ENCODE results near the gene KASH5. TPM values are rescaled to one million over a fixed set of nuclear protein-coding genes. Genes with fewer than 3 reads are reported as not detected.

Gene KASH5
- total and polyA plus RNA-seq, 2 experiments from 2014 or later: 0.44 TPM; not detected in 1

GRCh38 chr19:49442354-49442753 lies 54.3 kb downstream of the KASH5 start:
- peaks cover 72% of the 10 kb centered on the region for H3K27me3 Mint-ChIP-seq (ENCODE audit: insufficient read depth, low read depth, poor library complexity)
- ATAC-seq: peak; percentile 4

More at GRCh38 chr19:49442354-49442753, 54.3 kb downstream of the KASH5 start:
- Histone ChIP-seq H4K20me1 (replicated peaks; ENCODE audit: insufficient read depth) (no peaks in the 10 kb centered on the region), H3K4me3 (peak overlapping the region; percentile 61), H3K4me1 (ENCODE audit: insufficient read depth) (peaks cover 13% of the 10 kb centered on the region), H3K4me2 (peak overlapping the region; percentile 94), H2AFZ (peak overlapping the region; percentile 90), H3K36me3 (ENCODE audit: insufficient read depth) (no peaks in the 10 kb centered on the region; the same call in 1 of the 2 replicates), H3K79me2 (replicated peaks; ENCODE audit: insufficient read depth) (no peaks in the 10 kb centered on the region), H3K27ac (ENCODE audit: low read depth) (peak overlapping the region; percentile 76; the same call in 1 of the 2 replicates), H3K27me3 (ENCODE audit: insufficient read depth) (peaks cover 46% of the 10 kb centered on the region), H3F3A (replicated peaks; ENCODE audit: low read depth) (peaks cover 16% of the 10 kb centered on the region), H3K9me2 (ENCODE audit: insufficient read depth) (no peaks in the 10 kb centered on the region)
- Mint-ChIP-seq H3K4me1 (peaks cover 21% of the 10 kb centered on the region), H3K36me3 (ENCODE audit: low read depth) (peaks cover 15% of the 10 kb centered on the region; the same call in 2 of the 3 replicates), H3K27ac (peak overlapping the region; percentile 32), H3K4me3 (peak overlapping the region; percentile 66), H3K9me3 (peaks cover 5% of the 10 kb centered on the region; the same call in 2 of the 3 replicates)
- DNase-seq (ENCODE audit: low spot score): peak; percentile 86
- no peak for TF ChIP-seq ZNF462 (CRISPR knock-in tag; IDR thresholded peaks at IDR 0.05)
- TF ChIP-seq JUNB (IDR thresholded peaks at IDR 0.05; ENCODE audit: unreplicated experiment): no peak
- TF ChIP-seq NANOG (IDR thresholded peaks at IDR 0.05; ENCODE audit: borderline replicate concordance): no peak
- TF ChIP-seq EZH2 (IDR thresholded peaks at IDR 0.05; ENCODE audit: low read depth, unreplicated experiment): no peak
- TF ChIP-seq STAT1 (IDR thresholded peaks at IDR 0.05; ENCODE audit: unreplicated experiment): no peak
- TF ChIP-seq ZNF114 (CRISPR knock-in tag; IDR thresholded peaks at IDR 0.05): no peak
- no peak for TF ChIP-seq ZNF331 (CRISPR knock-in tag; IDR thresholded peaks at IDR 0.05; ENCODE audit: low read depth)
- no peak for TF ChIP-seq CREB1 (CRISPR knock-in tag; IDR thresholded peaks at IDR 0.05; ENCODE audit: low read depth)
- TF ChIP-seq REST (IDR thresholded peaks at IDR 0.05; ENCODE audit: unreplicated experiment): no peak
- TF ChIP-seq, protein P1, sequence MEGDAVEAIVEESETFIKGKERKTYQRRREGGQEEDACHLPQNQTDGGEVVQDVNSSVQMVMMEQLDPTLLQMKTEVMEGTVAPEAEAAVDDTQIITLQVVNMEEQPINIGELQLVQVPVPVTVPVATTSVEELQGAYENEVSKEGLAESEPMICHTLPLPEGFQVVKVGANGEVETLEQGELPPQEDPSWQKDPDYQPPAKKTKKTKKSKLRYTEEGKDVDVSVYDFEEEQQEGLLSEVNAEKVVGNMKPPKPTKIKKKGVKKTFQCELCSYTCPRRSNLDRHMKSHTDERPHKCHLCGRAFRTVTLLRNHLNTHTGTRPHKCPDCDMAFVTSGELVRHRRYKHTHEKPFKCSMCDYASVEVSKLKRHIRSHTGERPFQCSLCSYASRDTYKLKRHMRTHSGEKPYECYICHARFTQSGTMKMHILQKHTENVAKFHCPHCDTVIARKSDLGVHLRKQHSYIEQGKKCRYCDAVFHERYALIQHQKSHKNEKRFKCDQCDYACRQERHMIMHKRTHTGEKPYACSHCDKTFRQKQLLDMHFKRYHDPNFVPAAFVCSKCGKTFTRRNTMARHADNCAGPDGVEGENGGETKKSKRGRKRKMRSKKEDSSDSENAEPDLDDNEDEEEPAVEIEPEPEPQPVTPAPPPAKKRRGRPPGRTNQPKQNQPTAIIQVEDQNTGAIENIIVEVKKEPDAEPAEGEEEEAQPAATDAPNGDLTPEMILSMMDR (conservative IDR thresholded peaks at IDR 0.05; ENCODE audit: low read depth in 2 of 2): no peak
- TF ChIP-seq EZH2phosphoT487 (IDR thresholded peaks at IDR 0.05; ENCODE audit: unreplicated experiment): no peak
- TF ChIP-seq, protein P2, sequence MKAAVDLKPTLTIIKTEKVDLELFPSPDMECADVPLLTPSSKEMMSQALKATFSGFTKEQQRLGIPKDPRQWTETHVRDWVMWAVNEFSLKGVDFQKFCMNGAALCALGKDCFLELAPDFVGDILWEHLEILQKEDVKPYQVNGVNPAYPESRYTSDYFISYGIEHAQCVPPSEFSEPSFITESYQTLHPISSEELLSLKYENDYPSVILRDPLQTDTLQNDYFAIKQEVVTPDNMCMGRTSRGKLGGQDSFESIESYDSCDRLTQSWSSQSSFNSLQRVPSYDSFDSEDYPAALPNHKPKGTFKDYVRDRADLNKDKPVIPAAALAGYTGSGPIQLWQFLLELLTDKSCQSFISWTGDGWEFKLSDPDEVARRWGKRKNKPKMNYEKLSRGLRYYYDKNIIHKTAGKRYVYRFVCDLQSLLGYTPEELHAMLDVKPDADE (IDR thresholded peaks at IDR 0.05): no peak
- no peak for TF ChIP-seq POLR2AphosphoS5 (IDR thresholded peaks at IDR 0.05; ENCODE audit: low read depth)

Data from GM23338 (cell line).